OCI-LY7 (cell line): Measurements from ENCODE around the gene SHROOM3.

Experiments
- EZH2phosphoT487 ChIP-seq: fragments of 200-600 bp; sonication (generic); IDR thresholded peaks from 2 replicates; pipeline ENCODE4 v1.6.1; 2018; ENCODE audit warnings: low read depth, borderline replicate concordance, mild to moderate bottlenecking, mixed run types, antibody characterized with exemption, low read length, moderate library complexity, mixed read lengths
- TF ChIP-seq, protein P1 (sequence below): fragments of 200-600 bp; sonication (generic); conservative IDR thresholded peaks from 2 replicates; pipeline ENCODE4 v1.5.1; 2014; ENCODE audit warnings: mild to moderate bottlenecking, antibody characterized with exemption, low read length, moderate library complexity, mixed read lengths

DNA sequence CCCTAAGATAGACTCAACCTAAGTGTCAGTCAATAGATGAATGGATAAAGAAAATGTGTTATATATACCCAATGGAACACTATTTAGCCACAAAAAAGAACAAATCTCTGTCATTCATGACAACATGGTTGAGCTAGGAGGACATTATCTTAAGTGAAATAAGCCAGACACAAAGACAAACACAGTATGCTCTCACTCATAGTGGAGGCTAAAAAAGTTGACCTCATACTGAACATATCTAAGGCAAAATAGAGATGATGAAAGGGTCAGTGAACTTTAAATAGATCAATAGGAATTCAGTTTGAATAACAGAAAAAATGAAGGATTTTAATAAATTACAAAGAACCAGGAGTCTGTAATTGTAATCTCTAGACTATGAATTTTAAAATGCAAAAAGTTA is 356.4 kb downstream of the SHROOM3 start:
- TF ChIP-seq, protein P1, sequence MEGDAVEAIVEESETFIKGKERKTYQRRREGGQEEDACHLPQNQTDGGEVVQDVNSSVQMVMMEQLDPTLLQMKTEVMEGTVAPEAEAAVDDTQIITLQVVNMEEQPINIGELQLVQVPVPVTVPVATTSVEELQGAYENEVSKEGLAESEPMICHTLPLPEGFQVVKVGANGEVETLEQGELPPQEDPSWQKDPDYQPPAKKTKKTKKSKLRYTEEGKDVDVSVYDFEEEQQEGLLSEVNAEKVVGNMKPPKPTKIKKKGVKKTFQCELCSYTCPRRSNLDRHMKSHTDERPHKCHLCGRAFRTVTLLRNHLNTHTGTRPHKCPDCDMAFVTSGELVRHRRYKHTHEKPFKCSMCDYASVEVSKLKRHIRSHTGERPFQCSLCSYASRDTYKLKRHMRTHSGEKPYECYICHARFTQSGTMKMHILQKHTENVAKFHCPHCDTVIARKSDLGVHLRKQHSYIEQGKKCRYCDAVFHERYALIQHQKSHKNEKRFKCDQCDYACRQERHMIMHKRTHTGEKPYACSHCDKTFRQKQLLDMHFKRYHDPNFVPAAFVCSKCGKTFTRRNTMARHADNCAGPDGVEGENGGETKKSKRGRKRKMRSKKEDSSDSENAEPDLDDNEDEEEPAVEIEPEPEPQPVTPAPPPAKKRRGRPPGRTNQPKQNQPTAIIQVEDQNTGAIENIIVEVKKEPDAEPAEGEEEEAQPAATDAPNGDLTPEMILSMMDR, result no peak
- TF ChIP-seq EZH2phosphoT487, result no peak
